WTC11 (cell line): Measurements from ENCODE around the gene RNPEPL1. TPM values are rescaled to one million over a fixed set of nuclear protein-coding genes. Genes with fewer than 3 reads are reported as not detected.

ENCODE experiments used
- ATAC-seq: fragments of 200-7000 bp; cut with Tn5 transposase; 2 replicates; pipeline ENCODE4 v1.10.0; 2021; ENCODE audit warnings: mild to moderate bottlenecking, moderate library complexity
- CTCF ChIA-PET: fragments of 300-600 bp; sonication (Branson Sonifier 250); formaldehyde crosslinking; loops from one replicate; lab custom pipeline; 2021; ENCODE audit warnings: antibody characterized with exemption; lab: Charles Lee
- POLR2A ChIA-PET: fragments of 350-600 bp; sonication (Branson Sonifier 250); formaldehyde crosslinking; loops from one replicate; lab custom pipeline; 2021; ENCODE audit warnings: antibody characterized with exemption; lab: Charles Lee
- DNase-seq: peaks from one replicate; pipeline ENCODE4 v3.0.0; 2021; ENCODE audit warnings: low spot score
- H3K27ac Mint-ChIP-seq: 2 replicates; pipeline ENCODE4 v1.8.0; 2021; ENCODE audit warnings: mixed read lengths
- H3K27me3 Mint-ChIP-seq: 2 replicates; pipeline ENCODE4 v1.8.0; 2021; ENCODE audit warnings: low read depth, mild to moderate bottlenecking, moderate library complexity, mixed read lengths
- H3K36me3 Mint-ChIP-seq: 2 replicates; pipeline ENCODE4 v1.8.0; 2021; ENCODE audit warnings: mixed read lengths
- H3K4me1 Mint-ChIP-seq: 2 replicates; pipeline ENCODE4 v1.8.0; 2022; ENCODE audit warnings: mixed read lengths
- H3K4me3 Mint-ChIP-seq: 2 replicates; pipeline ENCODE4 v1.8.0; 2021; ENCODE audit warnings: mild to moderate bottlenecking, moderate library complexity, mixed read lengths
- H3K9me3 Mint-ChIP-seq: 2 replicates; pipeline ENCODE4 v1.8.0; 2021; ENCODE audit warnings: mixed read lengths
- ATF1 ChIP-seq: sonication (generic); formaldehyde crosslinking; IDR thresholded peaks from 2 replicates; pipeline ENCODE4 v1.8.1; 2023; ENCODE audit warnings: mild to moderate bottlenecking, moderate library complexity, missing genetic modification reagents
- FOXK1 ChIP-seq: sonication (generic); formaldehyde crosslinking; IDR thresholded peaks from 2 replicates; pipeline ENCODE4 v1.8.0; 2022; ENCODE audit warnings: mild to moderate bottlenecking, moderate library complexity, missing genetic modification reagents
- GABPB1 ChIP-seq: sonication (generic); formaldehyde crosslinking; IDR thresholded peaks from 2 replicates; pipeline ENCODE4 v1.8.1; 2023; ENCODE audit warnings: mild to moderate bottlenecking, missing genetic modification reagents
- GTF2I ChIP-seq: fragments of 250-450 bp; sonication (Bioruptor Pico); conservative IDR thresholded peaks from 2 replicates; pipeline ENCODE4 v1.4.0; 2021; ENCODE audit warnings: mild to moderate bottlenecking
- NFE2L1 ChIP-seq: sonication (generic); formaldehyde crosslinking; IDR thresholded peaks from 2 replicates; pipeline ENCODE4 v1.8.1; 2023; ENCODE audit warnings: missing genetic modification reagents
- NR2C2 ChIP-seq: sonication (generic); formaldehyde crosslinking; IDR thresholded peaks from 2 replicates; pipeline ENCODE4 v1.8.0; 2022; ENCODE audit warnings: mild to moderate bottlenecking, missing genetic modification reagents
- RELA ChIP-seq: sonication (generic); formaldehyde crosslinking; IDR thresholded peaks from 2 replicates; pipeline ENCODE4 v1.8.1; 2022; ENCODE audit warnings: missing genetic modification reagents, mild to moderate bottlenecking, borderline replicate concordance
- RORB ChIP-seq: fragments of 250-450 bp; sonication (Bioruptor Pico); IDR thresholded peaks from 2 replicates; pipeline ENCODE4 v1.9.0; 2021; ENCODE audit warnings: mild to moderate bottlenecking
- TEAD4 ChIP-seq: sonication (generic); formaldehyde crosslinking; IDR thresholded peaks from 2 replicates; pipeline ENCODE4 v1.8.0; 2022; ENCODE audit warnings: mild to moderate bottlenecking, missing genetic modification reagents
- ZBTB21 ChIP-seq: sonication (generic); formaldehyde crosslinking; IDR thresholded peaks from 2 replicates; pipeline ENCODE4 v1.8.1; 2023; ENCODE audit warnings: mild to moderate bottlenecking, missing genetic modification reagents, borderline replicate concordance
- ZNF121 ChIP-seq: sonication (generic); formaldehyde crosslinking; IDR thresholded peaks from 2 replicates; pipeline ENCODE4 v1.8.0; 2023; ENCODE audit warnings: missing genetic modification reagents
- ZNF219 ChIP-seq: sonication (generic); formaldehyde crosslinking; IDR thresholded peaks from 2 replicates; pipeline ENCODE4 v1.8.0; 2023; ENCODE audit warnings: missing genetic modification reagents, mild to moderate bottlenecking, borderline replicate concordance
- ZNF263 ChIP-seq: sonication (generic); formaldehyde crosslinking; IDR thresholded peaks from 2 replicates; pipeline ENCODE4 v1.8.1; 2022; ENCODE audit warnings: low read depth, mild to moderate bottlenecking, moderate library complexity, missing genetic modification reagents
- total RNA-seq: library from RNA; stranded (reverse); gene quantifications from 3 replicates; pipeline ENCODE4 v1.2.3, GENCODE V29; 2021
- TF ChIP-seq, protein P1 (sequence below): fragments of 250-450 bp; sonication (Bioruptor Pico); IDR thresholded peaks from 2 replicates; pipeline ENCODE4 v1.9.0; 2021; ENCODE audit warnings: moderate library complexity, mild to moderate bottlenecking, inconsistent platforms, borderline replicate concordance
- TF ChIP-seq, protein P2 (sequence below): sonication (generic); formaldehyde crosslinking; IDR thresholded peaks from 2 replicates; pipeline ENCODE4 v1.8.1; 2023; ENCODE audit warnings: mild to moderate bottlenecking, missing genetic modification reagents, borderline replicate concordance
- TF ChIP-seq, protein P3 (sequence below): fragments of 250-450 bp; sonication (Bioruptor Pico); IDR thresholded peaks from 2 replicates; pipeline ENCODE4 v1.9.0; 2021; ENCODE audit warnings: mild to moderate bottlenecking, borderline replicate concordance
- TF ChIP-seq, protein P4 (sequence below): fragments of 250-450 bp; sonication (Bioruptor Pico); IDR thresholded peaks from 2 replicates; pipeline ENCODE4 v1.9.0; 2021; ENCODE audit warnings: mild to moderate bottlenecking
- TF ChIP-seq, protein P5 (sequence below): fragments of 250-450 bp; sonication (Bioruptor Pico); IDR thresholded peaks from 2 replicates; pipeline ENCODE4 v1.8.0; 2021; ENCODE audit warnings: mild to moderate bottlenecking
- TF ChIP-seq, protein P6 (sequence below): fragments of 250-450 bp; sonication (Bioruptor Pico); conservative IDR thresholded peaks from 2 replicates; pipeline ENCODE4 v1.9.0; 2021; ENCODE audit warnings: mild to moderate bottlenecking
- TF ChIP-seq, protein P7 (sequence below): fragments of 250-450 bp; sonication (Bioruptor Pico); IDR thresholded peaks from 2 replicates; pipeline ENCODE4 v2.1.2; 2022; ENCODE audit warnings: mild to moderate bottlenecking, moderate library complexity

Gene RNPEPL1
- total RNA-seq, 1 experiment from 2014 or later: 18.8 TPM

DNA sequence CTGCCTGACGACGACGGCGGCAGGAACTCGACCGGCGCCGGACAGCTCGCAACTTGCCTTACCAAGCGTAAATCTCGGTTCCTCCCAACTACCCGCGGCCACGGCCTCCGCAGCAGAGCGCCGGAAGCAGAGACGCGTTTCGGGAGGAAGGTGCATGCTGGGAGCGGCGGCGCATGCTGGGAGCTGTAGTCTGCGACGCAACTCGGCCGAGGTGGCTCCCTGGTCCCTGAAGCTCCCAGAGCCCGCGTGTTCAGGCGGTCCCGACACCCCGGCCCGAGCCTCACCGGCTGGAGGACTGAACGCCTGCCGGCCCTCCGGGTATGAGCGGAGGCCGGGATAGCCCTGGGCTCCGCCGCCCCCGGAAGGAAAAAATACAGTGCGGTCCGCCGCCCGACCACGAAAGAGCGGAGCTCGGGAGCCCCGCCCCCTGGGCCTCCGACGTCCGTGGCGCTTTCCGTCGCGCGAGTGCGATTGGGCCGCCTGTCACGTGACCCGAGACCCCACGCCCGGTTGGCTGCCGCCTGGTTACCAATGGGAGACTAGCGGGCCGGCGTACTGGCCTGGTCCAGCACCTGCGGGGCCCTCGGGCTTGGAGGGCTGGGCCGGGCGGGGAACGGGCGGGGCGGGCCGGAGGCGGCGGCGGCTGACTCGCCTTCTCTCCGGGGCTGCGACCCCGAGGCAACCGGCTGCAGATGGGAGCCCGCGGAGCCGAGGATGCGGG is 18.1 kb downstream of the RNPEPL1 start, which contains the start of gene CAPN10:
CAPN10 (plus strand) TSS at position 537 of the 721 bp plus-strand sequence; CDS start at position 715, 178 bp downstream.
- DNase-seq: peak; percentile 97
- Mint-ChIP-seq H3K27ac (peak within 1 kb of the TSS; percentile 86), H3K4me3 (peak within 1 kb of the TSS; percentile 97), H3K36me3 (no peaks in the 10 kb centered on the region), H3K27me3 (no peaks in the 10 kb centered on the region), H3K4me1 (peaks cover 32% of the 10 kb centered on the region), H3K9me3 (no peaks in the 10 kb centered on the region)
- peak; percentile 82 for ATAC-seq
- ChIA-PET POLR2A (interaction anchor here (0.6 to 1.5 kb wide), 7 partner anchors 12 to 1038 kb away, joined by 3 to 6 read pairs (median 4); partner anchors contain the start of genes DUSP28 and KIF1A), CTCF (interaction anchor here (0.8 to 4.0 kb wide), 15 partner anchors 8 to 254 kb away, joined by 3 to 40 read pairs (median 5); partner anchors contain the start of genes ANKMY1 and RNPEPL1)
- TF ChIP-seq RORB (CRISPR knock-in tag) (no peak), NFE2L1 (CRISPR knock-in tag) (peak; percentile 75; the same call in 1 of the 2 replicates), GABPB1 (CRISPR knock-in tag) (peak; percentile 91), ZNF121 (CRISPR knock-in tag) (no peak), ZBTB21 (CRISPR knock-in tag) (no peak), RELA (CRISPR knock-in tag) (no peak), ZNF219 (CRISPR knock-in tag) (0 out of 2 replicates have a peak, but pooled peaks have one; percentile 21), ZNF263 (CRISPR knock-in tag) (no peak), NR2C2 (CRISPR knock-in tag) (no peak), GTF2I (CRISPR knock-in tag) (no peak), FOXK1 (peak; percentile 73; the same call in 1 of the 2 replicates), TEAD4 (no peak), ATF1 (CRISPR knock-in tag) (no peak)
- TF ChIP-seq, protein P1, sequence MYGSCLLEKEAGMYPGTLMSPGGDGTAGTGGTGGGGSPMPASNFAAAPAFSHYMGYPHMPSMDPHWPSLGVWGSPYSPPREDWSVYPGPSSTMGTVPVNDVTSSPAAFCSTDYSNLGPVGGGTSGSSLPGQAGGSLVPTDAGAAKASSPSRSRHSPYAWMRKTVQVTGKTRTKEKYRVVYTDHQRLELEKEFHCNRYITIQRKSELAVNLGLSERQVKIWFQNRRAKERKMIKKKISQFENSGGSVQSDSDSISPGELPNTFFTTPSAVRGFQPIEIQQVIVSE (CRISPR knock-in tag): no peak
- TF ChIP-seq, protein P2, sequence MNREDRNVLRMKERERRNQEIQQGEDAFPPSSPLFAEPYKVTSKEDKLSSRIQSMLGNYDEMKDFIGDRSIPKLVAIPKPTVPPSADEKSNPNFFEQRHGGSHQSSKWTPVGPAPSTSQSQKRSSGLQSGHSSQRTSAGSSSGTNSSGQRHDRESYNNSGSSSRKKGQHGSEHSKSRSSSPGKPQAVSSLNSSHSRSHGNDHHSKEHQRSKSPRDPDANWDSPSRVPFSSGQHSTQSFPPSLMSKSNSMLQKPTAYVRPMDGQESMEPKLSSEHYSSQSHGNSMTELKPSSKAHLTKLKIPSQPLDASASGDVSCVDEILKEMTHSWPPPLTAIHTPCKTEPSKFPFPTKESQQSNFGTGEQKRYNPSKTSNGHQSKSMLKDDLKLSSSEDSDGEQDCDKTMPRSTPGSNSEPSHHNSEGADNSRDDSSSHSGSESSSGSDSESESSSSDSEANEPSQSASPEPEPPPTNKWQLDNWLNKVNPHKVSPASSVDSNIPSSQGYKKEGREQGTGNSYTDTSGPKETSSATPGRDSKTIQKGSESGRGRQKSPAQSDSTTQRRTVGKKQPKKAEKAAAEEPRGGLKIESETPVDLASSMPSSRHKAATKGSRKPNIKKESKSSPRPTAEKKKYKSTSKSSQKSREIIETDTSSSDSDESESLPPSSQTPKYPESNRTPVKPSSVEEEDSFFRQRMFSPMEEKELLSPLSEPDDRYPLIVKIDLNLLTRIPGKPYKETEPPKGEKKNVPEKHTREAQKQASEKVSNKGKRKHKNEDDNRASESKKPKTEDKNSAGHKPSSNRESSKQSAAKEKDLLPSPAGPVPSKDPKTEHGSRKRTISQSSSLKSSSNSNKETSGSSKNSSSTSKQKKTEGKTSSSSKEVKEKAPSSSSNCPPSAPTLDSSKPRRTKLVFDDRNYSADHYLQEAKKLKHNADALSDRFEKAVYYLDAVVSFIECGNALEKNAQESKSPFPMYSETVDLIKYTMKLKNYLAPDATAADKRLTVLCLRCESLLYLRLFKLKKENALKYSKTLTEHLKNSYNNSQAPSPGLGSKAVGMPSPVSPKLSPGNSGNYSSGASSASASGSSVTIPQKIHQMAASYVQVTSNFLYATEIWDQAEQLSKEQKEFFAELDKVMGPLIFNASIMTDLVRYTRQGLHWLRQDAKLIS (CRISPR knock-in tag): no peak
- TF ChIP-seq, protein P3, sequence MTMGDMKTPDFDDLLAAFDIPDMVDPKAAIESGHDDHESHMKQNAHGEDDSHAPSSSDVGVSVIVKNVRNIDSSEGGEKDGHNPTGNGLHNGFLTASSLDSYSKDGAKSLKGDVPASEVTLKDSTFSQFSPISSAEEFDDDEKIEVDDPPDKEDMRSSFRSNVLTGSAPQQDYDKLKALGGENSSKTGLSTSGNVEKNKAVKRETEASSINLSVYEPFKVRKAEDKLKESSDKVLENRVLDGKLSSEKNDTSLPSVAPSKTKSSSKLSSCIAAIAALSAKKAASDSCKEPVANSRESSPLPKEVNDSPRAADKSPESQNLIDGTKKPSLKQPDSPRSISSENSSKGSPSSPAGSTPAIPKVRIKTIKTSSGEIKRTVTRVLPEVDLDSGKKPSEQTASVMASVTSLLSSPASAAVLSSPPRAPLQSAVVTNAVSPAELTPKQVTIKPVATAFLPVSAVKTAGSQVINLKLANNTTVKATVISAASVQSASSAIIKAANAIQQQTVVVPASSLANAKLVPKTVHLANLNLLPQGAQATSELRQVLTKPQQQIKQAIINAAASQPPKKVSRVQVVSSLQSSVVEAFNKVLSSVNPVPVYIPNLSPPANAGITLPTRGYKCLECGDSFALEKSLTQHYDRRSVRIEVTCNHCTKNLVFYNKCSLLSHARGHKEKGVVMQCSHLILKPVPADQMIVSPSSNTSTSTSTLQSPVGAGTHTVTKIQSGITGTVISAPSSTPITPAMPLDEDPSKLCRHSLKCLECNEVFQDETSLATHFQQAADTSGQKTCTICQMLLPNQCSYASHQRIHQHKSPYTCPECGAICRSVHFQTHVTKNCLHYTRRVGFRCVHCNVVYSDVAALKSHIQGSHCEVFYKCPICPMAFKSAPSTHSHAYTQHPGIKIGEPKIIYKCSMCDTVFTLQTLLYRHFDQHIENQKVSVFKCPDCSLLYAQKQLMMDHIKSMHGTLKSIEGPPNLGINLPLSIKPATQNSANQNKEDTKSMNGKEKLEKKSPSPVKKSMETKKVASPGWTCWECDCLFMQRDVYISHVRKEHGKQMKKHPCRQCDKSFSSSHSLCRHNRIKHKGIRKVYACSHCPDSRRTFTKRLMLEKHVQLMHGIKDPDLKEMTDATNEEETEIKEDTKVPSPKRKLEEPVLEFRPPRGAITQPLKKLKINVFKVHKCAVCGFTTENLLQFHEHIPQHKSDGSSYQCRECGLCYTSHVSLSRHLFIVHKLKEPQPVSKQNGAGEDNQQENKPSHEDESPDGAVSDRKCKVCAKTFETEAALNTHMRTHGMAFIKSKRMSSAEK (CRISPR knock-in tag): no peak
- TF ChIP-seq, protein P4, sequence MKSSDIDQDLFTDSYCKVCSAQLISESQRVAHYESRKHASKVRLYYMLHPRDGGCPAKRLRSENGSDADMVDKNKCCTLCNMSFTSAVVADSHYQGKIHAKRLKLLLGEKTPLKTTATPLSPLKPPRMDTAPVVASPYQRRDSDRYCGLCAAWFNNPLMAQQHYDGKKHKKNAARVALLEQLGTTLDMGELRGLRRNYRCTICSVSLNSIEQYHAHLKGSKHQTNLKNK: no peak
- TF ChIP-seq, protein P5, sequence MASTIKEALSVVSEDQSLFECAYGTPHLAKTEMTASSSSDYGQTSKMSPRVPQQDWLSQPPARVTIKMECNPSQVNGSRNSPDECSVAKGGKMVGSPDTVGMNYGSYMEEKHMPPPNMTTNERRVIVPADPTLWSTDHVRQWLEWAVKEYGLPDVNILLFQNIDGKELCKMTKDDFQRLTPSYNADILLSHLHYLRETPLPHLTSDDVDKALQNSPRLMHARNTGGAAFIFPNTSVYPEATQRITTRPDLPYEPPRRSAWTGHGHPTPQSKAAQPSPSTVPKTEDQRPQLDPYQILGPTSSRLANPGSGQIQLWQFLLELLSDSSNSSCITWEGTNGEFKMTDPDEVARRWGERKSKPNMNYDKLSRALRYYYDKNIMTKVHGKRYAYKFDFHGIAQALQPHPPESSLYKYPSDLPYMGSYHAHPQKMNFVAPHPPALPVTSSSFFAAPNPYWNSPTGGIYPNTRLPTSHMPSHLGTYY (CRISPR knock-in tag): no peak
- TF ChIP-seq, protein P6, sequence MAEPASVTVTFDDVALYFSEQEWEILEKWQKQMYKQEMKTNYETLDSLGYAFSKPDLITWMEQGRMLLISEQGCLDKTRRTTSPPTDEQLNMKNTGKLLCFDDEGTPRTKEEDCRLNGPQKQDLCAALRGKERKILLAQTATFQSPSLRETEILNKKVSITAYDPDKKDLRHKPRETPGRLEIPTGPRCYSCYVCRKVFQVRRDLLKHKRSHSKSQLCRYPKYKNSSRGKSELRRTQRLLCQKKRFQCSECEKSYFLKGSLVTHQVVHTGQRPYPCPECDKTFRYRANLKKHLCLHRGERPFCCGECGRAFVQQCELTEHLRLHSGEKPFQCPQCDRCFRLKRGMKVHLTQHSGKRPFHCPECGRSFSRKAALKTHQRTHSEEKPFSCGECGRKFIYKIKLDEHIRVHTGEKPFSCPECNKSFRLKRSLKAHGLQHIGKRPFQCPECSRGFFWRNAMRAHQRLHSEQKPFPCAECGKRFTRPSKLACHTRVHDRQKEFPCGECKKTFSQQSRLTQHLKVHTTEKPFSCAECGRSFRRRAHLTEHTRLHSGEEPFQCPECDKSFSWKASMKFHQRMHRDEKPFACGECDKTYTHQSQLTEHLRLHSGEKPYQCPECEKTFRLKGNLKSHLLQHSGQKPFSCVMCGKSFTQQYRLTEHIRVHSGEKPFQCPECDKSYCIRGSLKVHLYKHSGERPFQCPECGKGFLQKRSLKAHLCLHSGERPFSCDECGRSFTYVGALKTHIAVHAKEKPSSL (CRISPR knock-in tag): no peak
- TF ChIP-seq, protein P7, sequence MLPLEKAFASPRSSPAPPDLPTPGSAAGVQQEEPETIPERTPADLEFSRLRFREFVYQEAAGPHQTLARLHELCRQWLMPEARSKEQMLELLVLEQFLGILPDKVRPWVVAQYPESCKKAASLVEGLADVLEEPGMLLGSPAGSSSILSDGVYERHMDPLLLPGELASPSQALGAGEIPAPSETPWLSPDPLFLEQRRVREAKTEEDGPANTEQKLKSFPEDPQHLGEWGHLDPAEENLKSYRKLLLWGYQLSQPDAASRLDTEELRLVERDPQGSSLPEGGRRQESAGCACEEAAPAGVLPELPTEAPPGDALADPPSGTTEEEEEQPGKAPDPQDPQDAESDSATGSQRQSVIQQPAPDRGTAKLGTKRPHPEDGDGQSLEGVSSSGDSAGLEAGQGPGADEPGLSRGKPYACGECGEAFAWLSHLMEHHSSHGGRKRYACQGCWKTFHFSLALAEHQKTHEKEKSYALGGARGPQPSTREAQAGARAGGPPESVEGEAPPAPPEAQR: no peak
